Measurements from ENCODE around the gene TPPP3.

TPPP3 gene

DNA sequence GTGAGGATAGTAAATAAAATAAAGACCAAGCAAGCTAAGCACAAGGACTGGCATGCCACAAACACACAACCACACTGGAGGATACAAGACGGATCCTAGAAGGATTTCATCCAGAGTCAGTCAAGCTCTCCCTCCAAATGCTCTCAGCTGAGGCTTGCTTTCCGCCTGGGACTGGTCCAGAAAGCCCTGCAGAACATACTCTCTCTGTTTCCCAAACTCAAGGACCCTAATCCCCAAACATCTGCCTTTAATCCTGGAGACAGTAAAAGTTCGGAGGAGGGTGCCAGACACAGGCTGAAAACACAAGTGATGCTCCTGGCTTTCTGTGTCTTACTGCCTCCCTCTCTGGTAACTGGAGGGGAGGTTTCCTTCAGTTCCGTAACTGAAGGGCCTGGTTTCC, 32.3 kb upstream of the TPPP3 start:
- Histone ChIP-seq H3K4ac (ENCODE audit: low read depth in 1 of 2, low read length in 2 of 2) (no peak overlapping the region), H3K4me1 (ENCODE audit: control insufficient read depth, insufficient read depth, low read depth, low read length) (peaks cover 9% of the 10 kb centered on the region), H3K27ac (ENCODE audit: low read length, poor library complexity, severe bottlenecking) (no peak overlapping the region), H3K79me1 (replicated peaks; ENCODE audit: low read length, poor library complexity, severe bottlenecking) (no peaks in the 10 kb centered on the region), H3K9me3 (ENCODE audit: control insufficient read depth, low read length) (no peaks in the 10 kb centered on the region), H4K91ac (ENCODE audit: low read length) (no peak overlapping the region), H3K36me3 (ENCODE audit: control insufficient read depth in 1 of 2, insufficient read depth in 2 of 2, low read depth in 1 of 2, low read length in 2 of 2) (peaks cover 0 to 2% of the 10 kb centered on the region in 2 experiments), H3K4me3 (ENCODE audit: insufficient read depth in 1 of 2, low read depth in 1 of 2, low read length in 2 of 2) (no peak overlapping the region), H3K9ac (ENCODE audit: low read length) (peak overlapping the region; percentile 42), H2BK15ac (ENCODE audit: low read depth, poor library complexity, severe bottlenecking) (no peak overlapping the region), H2BK12ac (ENCODE audit: low read length in 2 of 2) (no peak overlapping the region), H3K27me3 (ENCODE audit: control insufficient read depth in 1 of 2, insufficient read depth in 1 of 2, low read length in 2 of 2) (peaks cover 17 to 88% of the 10 kb centered on the region in 2 experiments), H3K23ac (ENCODE audit: low read length in 2 of 2) (no peak overlapping the region), H2BK5ac (ENCODE audit: low read depth, low read length, poor library complexity, severe bottlenecking) (no peak overlapping the region), H3K14ac (ENCODE audit: low read length in 2 of 2) (no peak overlapping the region), H3K18ac (ENCODE audit: low read depth in 1 of 2, low read length in 2 of 2) (no peak overlapping the region), H2BK120ac (ENCODE audit: low read depth, low read length) (no peak overlapping the region), H4K8ac (ENCODE audit: low read length) (no peak overlapping the region), H2AK5ac (ENCODE audit: low read length, severe bottlenecking) (no peak overlapping the region), H3K4me2 (ENCODE audit: low read length, poor library complexity, severe bottlenecking) (no peak overlapping the region), H2AFZ (ENCODE audit: low read depth, low read length) (no peak overlapping the region)
- DNase-seq: no peak
- WGBS: 77% methylated on average over 4 of the region's 4 CpGs

DNA sequence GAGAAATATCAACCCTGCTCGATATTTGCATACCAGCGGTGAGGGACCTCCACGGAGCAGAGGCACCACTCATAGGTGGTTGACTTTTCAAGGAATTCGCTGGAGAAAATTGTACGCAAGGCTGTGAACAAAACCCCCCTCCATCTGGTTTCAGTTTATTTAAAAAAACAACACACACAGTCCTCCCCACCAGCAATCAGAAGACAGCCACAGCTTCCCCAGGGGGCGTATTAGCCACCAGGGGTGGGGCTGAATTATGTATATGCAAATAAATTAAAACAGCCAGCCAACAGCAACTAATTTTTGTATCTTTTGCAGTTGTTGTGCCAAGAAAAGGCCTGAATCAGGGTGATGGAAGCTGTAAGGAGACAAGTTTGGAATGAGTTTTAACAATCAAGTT, 31.8 kb upstream of the TPPP3 start:
- no peaks in the 10 kb centered on the region for H3K36me3 ChIP-seq (ENCODE audit: control insufficient read depth in 1 of 2, insufficient read depth in 2 of 2, low read depth in 1 of 2, low read length in 2 of 2)
- no peak overlapping the region for H3K4ac ChIP-seq (ENCODE audit: low read depth in 1 of 2, low read length in 2 of 2)
- H2AFZ ChIP-seq (ENCODE audit: low read depth, low read length): no peak overlapping the region
- H3K14ac ChIP-seq (ENCODE audit: low read length in 2 of 2): no peak overlapping the region
- no peak overlapping the region for H2BK120ac ChIP-seq (ENCODE audit: low read depth, low read length)
- no peak overlapping the region for H2AK5ac ChIP-seq (ENCODE audit: low read length, severe bottlenecking)
- H3K9ac ChIP-seq (ENCODE audit: low read length): peak overlapping the region; percentile 42
- H3K27me3 ChIP-seq (ENCODE audit: control insufficient read depth in 1 of 2, insufficient read depth in 1 of 2, low read length in 2 of 2): peaks cover 13 to 83% of the 10 kb centered on the region in 2 experiments
- H3K9me3 ChIP-seq (ENCODE audit: control insufficient read depth, low read length): no peaks in the 10 kb centered on the region
- H2BK5ac ChIP-seq (ENCODE audit: low read depth, low read length, poor library complexity, severe bottlenecking): no peak overlapping the region
- H4K8ac ChIP-seq (ENCODE audit: low read length): no peak overlapping the region
- DNase-seq: no peak
- H3K27ac ChIP-seq (ENCODE audit: low read length, poor library complexity, severe bottlenecking): no peak overlapping the region
- no peak overlapping the region for H3K4me2 ChIP-seq (ENCODE audit: low read length, poor library complexity, severe bottlenecking)
- peaks cover 3% of the 10 kb centered on the region for H3K4me1 ChIP-seq (ENCODE audit: control insufficient read depth, insufficient read depth, low read depth, low read length)
- H3K79me1 ChIP-seq (replicated peaks; ENCODE audit: low read length, poor library complexity, severe bottlenecking): no peaks in the 10 kb centered on the region
- no peak overlapping the region for H3K23ac ChIP-seq (ENCODE audit: low read length in 2 of 2)
- H4K91ac ChIP-seq (ENCODE audit: low read length): no peak overlapping the region
- H2BK15ac ChIP-seq (ENCODE audit: low read depth, poor library complexity, severe bottlenecking): no peak overlapping the region
- no peak overlapping the region for H3K4me3 ChIP-seq (ENCODE audit: insufficient read depth in 1 of 2, low read depth in 1 of 2, low read length in 2 of 2)
- H2BK12ac ChIP-seq (ENCODE audit: low read length in 2 of 2): no peak overlapping the region
- H3K18ac ChIP-seq (ENCODE audit: low read depth in 1 of 2, low read length in 2 of 2): no peak overlapping the region
- 49% methylated on average over 5 of the region's 6 CpGs for WGBS

DNA sequence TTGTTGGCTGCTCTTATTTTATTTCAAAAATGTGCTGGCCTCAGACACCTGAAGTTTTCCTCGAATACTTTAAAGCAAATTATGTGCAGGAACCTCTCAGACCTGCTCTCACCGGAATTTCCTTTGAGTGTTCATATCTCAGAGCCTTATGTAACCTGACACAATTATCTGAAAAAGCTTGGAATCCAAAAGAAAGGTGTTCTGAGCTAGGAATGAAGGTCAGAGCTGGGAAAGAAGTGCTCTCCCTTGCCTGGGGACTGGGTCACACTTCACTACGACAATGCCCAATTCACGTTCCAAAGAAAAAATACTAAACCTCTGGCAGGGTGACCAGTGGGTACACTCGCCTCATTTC, 30.9 kb upstream of the TPPP3 start:
- Histone ChIP-seq H2BK5ac (ENCODE audit: low read depth, low read length, poor library complexity, severe bottlenecking) (no peak overlapping the region), H3K27ac (ENCODE audit: low read length, poor library complexity, severe bottlenecking) (no peak overlapping the region), H3K27me3 (ENCODE audit: control insufficient read depth in 1 of 2, insufficient read depth in 1 of 2, low read length in 2 of 2) (peaks cover 6 to 78% of the 10 kb centered on the region in 2 experiments), H2AFZ (ENCODE audit: low read depth, low read length) (no peak overlapping the region), H2BK15ac (ENCODE audit: low read depth, poor library complexity, severe bottlenecking) (no peak overlapping the region), H3K14ac (ENCODE audit: low read length in 2 of 2) (no peak overlapping the region), H3K23ac (ENCODE audit: low read length in 2 of 2) (no peak overlapping the region), H3K36me3 (ENCODE audit: control insufficient read depth in 1 of 2, insufficient read depth in 2 of 2, low read depth in 1 of 2, low read length in 2 of 2) (no peaks in the 10 kb centered on the region), H3K4me2 (ENCODE audit: low read length, poor library complexity, severe bottlenecking) (no peak overlapping the region), H3K79me1 (replicated peaks; ENCODE audit: low read length, poor library complexity, severe bottlenecking) (no peaks in the 10 kb centered on the region), H2AK5ac (ENCODE audit: low read length, severe bottlenecking) (no peak overlapping the region), H3K9ac (ENCODE audit: low read length) (no peak overlapping the region), H3K9me3 (ENCODE audit: control insufficient read depth, low read length) (no peaks in the 10 kb centered on the region), H3K4me1 (ENCODE audit: control insufficient read depth, insufficient read depth, low read depth, low read length) (no peaks in the 10 kb centered on the region), H3K4ac (ENCODE audit: low read depth in 1 of 2, low read length in 2 of 2) (no peak overlapping the region), H4K8ac (ENCODE audit: low read length) (no peak overlapping the region), H3K18ac (ENCODE audit: low read depth in 1 of 2, low read length in 2 of 2) (no peak overlapping the region), H4K91ac (ENCODE audit: low read length) (no peak overlapping the region), H2BK120ac (ENCODE audit: low read depth, low read length) (no peak overlapping the region), H2BK12ac (ENCODE audit: low read length in 2 of 2) (no peak overlapping the region), H3K4me3 (ENCODE audit: insufficient read depth in 1 of 2, low read depth in 1 of 2, low read length in 2 of 2) (no peak overlapping the region)
- no peak for DNase-seq
- WGBS: 41% methylated on average over 4 of the region's 5 CpGs

DNA sequence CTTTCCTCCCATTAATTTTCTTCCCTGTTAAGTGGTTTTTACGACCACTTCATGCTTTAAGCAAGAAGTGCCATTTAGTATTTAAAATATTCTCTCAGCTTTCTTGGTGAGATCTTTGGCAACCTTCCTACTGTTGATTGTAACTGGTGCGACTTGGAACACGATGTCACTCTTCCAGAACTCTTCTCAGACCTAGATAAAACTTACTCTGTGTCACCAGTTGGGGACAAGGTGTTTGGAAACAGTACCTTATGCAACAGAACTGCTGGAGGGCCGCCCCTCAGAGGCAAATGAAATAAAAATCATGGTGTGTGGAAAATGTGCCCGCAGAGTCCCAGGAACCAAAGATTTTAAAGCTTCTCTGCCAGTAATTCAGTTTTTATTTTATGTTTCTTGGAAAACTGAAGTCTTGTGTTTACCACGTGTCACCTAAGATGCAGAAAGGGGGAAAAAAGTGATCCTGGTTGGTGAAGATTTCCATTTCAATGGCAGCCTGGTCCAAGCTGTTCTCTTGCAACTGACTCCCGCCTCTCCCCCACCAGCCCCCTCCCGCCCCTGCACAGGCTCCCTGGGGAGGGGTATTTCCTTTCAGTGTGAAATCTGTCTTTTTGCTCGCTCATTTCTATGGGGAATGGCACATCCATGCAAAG, 30.4 kb upstream of the TPPP3 start:
- Histone ChIP-seq H2BK5ac (ENCODE audit: low read depth, low read length, poor library complexity, severe bottlenecking) (no peak overlapping the region), H3K27me3 (ENCODE audit: control insufficient read depth in 1 of 2, insufficient read depth in 1 of 2, low read length in 2 of 2) (peaks cover 1 to 74% of the 10 kb centered on the region in 2 experiments), H3K4me3 (ENCODE audit: insufficient read depth in 1 of 2, low read depth in 1 of 2, low read length in 2 of 2) (no peak overlapping the region), H2BK12ac (ENCODE audit: low read length in 2 of 2) (no peak overlapping the region), H3K14ac (ENCODE audit: low read length in 2 of 2) (no peak overlapping the region), H2AFZ (ENCODE audit: low read depth, low read length) (no peak overlapping the region), H3K27ac (ENCODE audit: low read length, poor library complexity, severe bottlenecking) (no peak overlapping the region), H3K4ac (ENCODE audit: low read depth in 1 of 2, low read length in 2 of 2) (no peak overlapping the region), H3K36me3 (ENCODE audit: control insufficient read depth in 1 of 2, insufficient read depth in 2 of 2, low read depth in 1 of 2, low read length in 2 of 2) (no peaks in the 10 kb centered on the region), H3K4me2 (ENCODE audit: low read length, poor library complexity, severe bottlenecking) (no peak overlapping the region), H3K18ac (ENCODE audit: low read depth in 1 of 2, low read length in 2 of 2) (no peak overlapping the region), H4K8ac (ENCODE audit: low read length) (no peak overlapping the region), H4K91ac (ENCODE audit: low read length) (no peak overlapping the region), H2BK120ac (ENCODE audit: low read depth, low read length) (no peak overlapping the region), H3K79me1 (replicated peaks; ENCODE audit: low read length, poor library complexity, severe bottlenecking) (no peaks in the 10 kb centered on the region), H3K4me1 (ENCODE audit: control insufficient read depth, insufficient read depth, low read depth, low read length) (no peaks in the 10 kb centered on the region), H3K23ac (ENCODE audit: low read length in 2 of 2) (no peak overlapping the region), H2AK5ac (ENCODE audit: low read length, severe bottlenecking) (no peak overlapping the region), H3K9ac (ENCODE audit: low read length) (no peak overlapping the region), H3K9me3 (ENCODE audit: control insufficient read depth, low read length) (no peaks in the 10 kb centered on the region), H2BK15ac (ENCODE audit: low read depth, poor library complexity, severe bottlenecking) (no peak overlapping the region)
- DNase-seq: no peak
- WGBS: 36% methylated on average over 6 of the region's 9 CpGs
